ENCODE results near the gene AP2M1. TPM values are rescaled to one million over a fixed set of nuclear protein-coding genes. Genes with fewer than 3 reads are reported as not detected.

The AP2M1 gene
- total RNA-seq, 4 donors from 2014 or later, result 109 to 168 (median 122) TPM

DNA sequence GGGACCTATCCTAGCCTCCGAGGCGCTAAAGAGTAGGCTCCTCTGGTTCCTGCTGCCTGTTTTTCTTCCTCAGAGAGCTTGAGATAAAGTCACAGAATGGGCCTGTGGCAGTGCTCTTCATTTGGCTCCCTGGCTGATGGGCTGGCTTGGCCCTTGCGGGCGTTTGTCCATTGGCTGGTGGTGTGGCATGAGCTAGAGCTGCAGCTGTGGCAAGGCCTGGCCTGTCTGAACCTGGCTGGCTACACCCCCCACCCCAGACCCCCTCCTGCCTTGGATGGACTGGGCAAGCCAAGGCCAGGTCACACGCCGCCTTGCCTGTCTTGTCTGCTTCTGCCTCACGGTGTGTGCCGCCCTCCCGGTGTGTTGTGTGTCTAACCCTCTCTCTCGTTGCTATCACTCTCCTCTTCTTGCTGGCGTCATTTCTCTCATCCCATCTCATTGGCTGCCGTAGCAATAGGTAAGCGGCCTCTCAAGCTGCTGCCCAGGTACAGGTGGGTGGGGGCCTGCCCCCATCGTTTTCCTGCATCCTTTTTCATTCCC, 3.2 kb downstream of the AP2M1 start:
- no peak overlapping the region for H3K4me3 ChIP-seq (ENCODE audit: low read depth, poor library complexity, severe bottlenecking)
- no peak for DNase-seq (ENCODE audit: low spot score in 2 of 2)
- intact Hi-C loops (cut with DNase I; ENCODE audit: low total_unique reads), result no loop called here
- 91 to 92% methylated on average over 12 to 14 of the region's 14 CpGs for WGBS, 2 donors
- TF ChIP-seq POLR2A (IDR thresholded peaks at IDR 0.05), result no peak
- TF ChIP-seq, protein P1, sequence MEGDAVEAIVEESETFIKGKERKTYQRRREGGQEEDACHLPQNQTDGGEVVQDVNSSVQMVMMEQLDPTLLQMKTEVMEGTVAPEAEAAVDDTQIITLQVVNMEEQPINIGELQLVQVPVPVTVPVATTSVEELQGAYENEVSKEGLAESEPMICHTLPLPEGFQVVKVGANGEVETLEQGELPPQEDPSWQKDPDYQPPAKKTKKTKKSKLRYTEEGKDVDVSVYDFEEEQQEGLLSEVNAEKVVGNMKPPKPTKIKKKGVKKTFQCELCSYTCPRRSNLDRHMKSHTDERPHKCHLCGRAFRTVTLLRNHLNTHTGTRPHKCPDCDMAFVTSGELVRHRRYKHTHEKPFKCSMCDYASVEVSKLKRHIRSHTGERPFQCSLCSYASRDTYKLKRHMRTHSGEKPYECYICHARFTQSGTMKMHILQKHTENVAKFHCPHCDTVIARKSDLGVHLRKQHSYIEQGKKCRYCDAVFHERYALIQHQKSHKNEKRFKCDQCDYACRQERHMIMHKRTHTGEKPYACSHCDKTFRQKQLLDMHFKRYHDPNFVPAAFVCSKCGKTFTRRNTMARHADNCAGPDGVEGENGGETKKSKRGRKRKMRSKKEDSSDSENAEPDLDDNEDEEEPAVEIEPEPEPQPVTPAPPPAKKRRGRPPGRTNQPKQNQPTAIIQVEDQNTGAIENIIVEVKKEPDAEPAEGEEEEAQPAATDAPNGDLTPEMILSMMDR (IDR thresholded peaks at IDR 0.05), result no peak

DNA sequence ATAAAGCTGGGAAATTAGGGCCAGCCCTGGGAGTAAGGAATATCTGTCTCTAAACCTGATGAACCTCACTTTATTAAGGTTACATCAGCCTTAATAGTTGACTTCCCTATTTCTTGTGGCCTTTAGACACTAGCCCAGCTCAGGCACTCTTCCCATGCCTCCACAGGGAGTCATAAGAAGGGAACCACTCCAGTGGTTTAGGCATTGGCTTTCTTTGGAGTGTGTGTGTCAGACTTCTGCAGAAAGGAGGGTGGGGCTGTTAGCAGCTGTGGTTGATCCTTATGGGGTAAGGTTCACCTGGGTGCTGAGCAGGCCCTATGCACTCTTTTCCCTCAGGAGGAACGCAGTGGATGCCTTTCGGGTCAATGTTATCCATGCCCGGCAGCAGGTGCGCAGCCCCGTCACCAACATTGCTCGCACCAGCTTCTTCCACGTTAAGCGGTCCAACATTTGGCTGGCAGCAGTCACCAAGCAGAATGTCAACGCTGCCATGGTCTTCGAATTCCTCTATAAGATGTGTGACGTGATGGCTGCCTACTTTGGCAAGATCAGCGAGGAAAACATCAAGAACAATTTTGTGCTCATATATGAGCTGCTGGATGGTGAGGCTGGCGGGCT, 4.0 kb downstream of the AP2M1 start:
- TF ChIP-seq, protein P1 (IDR thresholded peaks at IDR 0.05), result no peak
- TF ChIP-seq POLR2A (IDR thresholded peaks at IDR 0.05), result no peak
- DNase-seq (ENCODE audit: low spot score in 2 of 2), result no peak
- no peak overlapping the region for H3K4me3 ChIP-seq (ENCODE audit: low read depth, poor library complexity, severe bottlenecking)
- 94 to 97% methylated on average over 13 of the region's 13 CpGs for WGBS, 2 donors
- intact Hi-C loops (cut with DNase I; ENCODE audit: low total_unique reads), result no loop called here

DNA sequence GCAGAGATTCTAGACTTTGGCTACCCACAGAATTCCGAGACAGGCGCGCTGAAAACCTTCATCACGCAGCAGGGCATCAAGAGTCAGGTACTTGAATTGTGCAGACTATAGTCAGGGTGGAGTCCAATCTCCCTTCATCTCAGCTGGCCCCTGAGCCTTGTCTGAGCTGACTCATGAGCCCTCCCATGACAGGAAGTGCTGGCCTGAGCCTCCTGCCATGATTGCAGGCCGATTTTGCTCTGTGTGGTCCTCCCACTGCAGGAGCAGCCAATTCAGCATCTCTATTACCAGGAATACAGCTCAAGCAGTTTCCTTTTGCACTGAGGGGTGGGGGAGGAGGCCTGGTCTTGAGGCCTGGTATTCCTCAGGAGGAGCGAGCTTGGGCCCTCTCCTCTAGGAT, 5.5 kb downstream of the AP2M1 start:
- TF ChIP-seq, protein P1 (IDR thresholded peaks at IDR 0.05), result no peak
- TF ChIP-seq POLR2A (IDR thresholded peaks at IDR 0.05), result no peak
- 90 to 92% methylated on average over 6 of the region's 6 CpGs for WGBS, 2 donors
- no peak for DNase-seq (ENCODE audit: low spot score in 2 of 2)
- H3K4me3 ChIP-seq (ENCODE audit: low read depth, poor library complexity, severe bottlenecking), result no peak overlapping the region
- intact Hi-C loops (cut with DNase I; ENCODE audit: low total_unique reads), result no loop called here

DNA sequence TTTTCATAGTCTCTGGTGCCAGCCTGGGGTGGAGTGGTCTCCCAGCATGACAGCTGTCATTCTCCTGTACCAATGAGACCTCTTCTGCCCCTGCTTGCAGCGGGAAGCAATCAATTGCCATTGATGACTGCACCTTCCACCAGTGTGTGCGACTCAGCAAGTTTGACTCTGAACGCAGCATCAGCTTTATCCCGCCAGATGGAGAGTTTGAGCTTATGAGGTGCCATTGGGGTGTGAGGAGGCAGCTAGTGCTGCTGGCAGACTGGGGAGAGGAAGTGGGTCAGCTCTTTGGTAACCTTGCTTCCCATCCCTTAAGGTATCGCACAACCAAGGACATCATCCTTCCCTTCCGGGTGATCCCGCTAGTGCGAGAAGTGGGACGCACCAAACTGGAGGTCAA, 6.9 kb downstream of the AP2M1 start:
- 92 to 99% methylated on average over 9 of the region's 9 CpGs for WGBS, 2 donors
- DNase-seq (ENCODE audit: low spot score in 2 of 2), result no peak
- intact Hi-C loops (cut with DNase I; ENCODE audit: low total_unique reads), result no loop called here
- H3K4me3 ChIP-seq (ENCODE audit: low read depth, poor library complexity, severe bottlenecking), result no peak overlapping the region
- no peak for TF ChIP-seq POLR2A (IDR thresholded peaks at IDR 0.05)
- TF ChIP-seq, protein P1 (IDR thresholded peaks at IDR 0.05), result no peak

DNA sequence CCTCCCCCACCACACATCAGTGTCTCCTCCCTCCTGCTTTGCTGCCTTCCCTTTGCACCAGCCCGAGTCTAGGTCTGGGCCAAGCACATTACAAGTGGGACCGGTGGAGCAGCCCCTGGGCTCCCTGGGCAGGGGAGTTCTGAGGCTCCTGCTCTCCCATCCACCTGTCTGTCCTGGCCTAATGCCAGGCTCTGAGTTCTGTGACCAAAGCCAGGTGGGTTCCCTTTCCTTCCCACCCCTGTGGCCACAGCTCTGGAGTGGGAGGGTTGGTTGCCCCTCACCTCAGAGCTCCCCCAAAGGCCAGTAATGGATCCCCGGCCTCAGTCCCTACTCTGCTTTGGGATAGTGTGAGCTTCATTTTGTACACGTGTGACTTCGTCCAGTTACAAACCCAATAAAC, 9.0 kb downstream of the AP2M1 start:
- WGBS, 2 donors, result 80 to 84% methylated on average over 5 of the region's 5 CpGs
- no peak for TF ChIP-seq POLR2A (IDR thresholded peaks at IDR 0.05)
- TF ChIP-seq, protein P1 (IDR thresholded peaks at IDR 0.05), result no peak
- intact Hi-C loops (cut with DNase I; ENCODE audit: low total_unique reads), result no loop called here
- H3K4me3 ChIP-seq (ENCODE audit: low read depth, poor library complexity, severe bottlenecking), result no peak overlapping the region
- DNase-seq (ENCODE audit: low spot score in 2 of 2), result no peak
